SKM-1 treated with dmso at 0.1 percent for 144 hours (cell line): ENCODE data around the gene ARRDC5.
"Not testable (repeated sequence)": the region's sequence is repeated elsewhere in the genome, so short reads cannot be mapped to it uniquely, and the experiment has no call there.

Experiments
- DNase-seq: peaks from one replicate; lab custom pipeline; 2025; ENCODE audit not compliant: unreplicated experiment; lab: John Stamatoyannopoulos, UW

The ARRDC5 gene

GRCh38 chr19:4902796-4903195 is at the start of gene ARRDC5:
TSS of gene ARRDC5 (minus strand) at chr19:4902896. CDS start at chr19:4902825, 71 bp downstream.
- no peak for DNase-seq

- no peak for DNase-seq
Measured at GRCh38 chr19:4951656-4952055, 49.0 kb upstream of the ARRDC5 start.

GRCh38 chr19:4950650-4951049 is 48.0 kb upstream of the ARRDC5 start:
- not testable (repeated sequence) for DNase-seq

- not testable (repeated sequence) for DNase-seq
Measured at GRCh38 chr19:4941638-4942169, 39.0 kb upstream of the ARRDC5 start.

GRCh38 chr19:4939466-4939865 is 36.8 kb upstream of the ARRDC5 start:
- no peak for DNase-seq

- DNase-seq = not testable (repeated sequence)
Measured at GRCh38 chr19:4938461-4938860, 35.8 kb upstream of the ARRDC5 start.

GRCh38 chr19:4937060-4937459 is 34.4 kb upstream of the ARRDC5 start:
- DNase-seq = no peak

- DNase-seq = no peak
Measured at GRCh38 chr19:4935444-4935843, 32.7 kb upstream of the ARRDC5 start.

- DNase-seq = no peak
Measured at GRCh38 chr19:4933528-4933927, 30.8 kb upstream of the ARRDC5 start.

- DNase-seq = no peak
Measured at GRCh38 chr19:4932711-4933110, 30.0 kb upstream of the ARRDC5 start.

- DNase-seq = no peak
Measured at GRCh38 chr19:4930664-4931063, 28.0 kb upstream of the ARRDC5 start.

- no peak for DNase-seq
Measured at GRCh38 chr19:4929186-4929585, 26.5 kb upstream of the ARRDC5 start.

- DNase-seq = no peak
Measured at GRCh38 chr19:4923276-4923747, 20.6 kb upstream of the ARRDC5 start.

GRCh38 chr19:4922530-4923275 is 20.0 kb upstream of the ARRDC5 start:
- peak; percentile 62 for DNase-seq

GRCh38 chr19:4916292-4917082 is 13.8 kb upstream of the ARRDC5 start:
- no peak for DNase-seq

GRCh38 chr19:4914736-4915501 is 12.2 kb upstream of the ARRDC5 start:
- no peak for DNase-seq

- no peak for DNase-seq
Measured at GRCh38 chr19:4913996-4914735, 11.5 kb upstream of the ARRDC5 start.

GRCh38 chr19:4911786-4912672 is 9.3 kb upstream of the ARRDC5 start:
- DNase-seq = no peak

- DNase-seq = no peak
Measured at GRCh38 chr19:4911314-4911713, 8.6 kb upstream of the ARRDC5 start.
